Hepatocyte (in vitro differentiated cells): ENCODE results near the gene GCNT3. TPM values are rescaled to one million over a fixed set of nuclear protein-coding genes. Genes with fewer than 3 reads are reported as not detected.
A peak's percentile ranks its signal among the peaks of the same experiment; 100 is the strongest.

Source experiments
- DNase-seq: peaks from one replicate; pipeline ENCODE4 v3.0.0-alpha.2; 2016; ENCODE audit warnings: low spot score
- H2AFZ ChIP-seq: fragments of 200-600 bp; sonication (generic); 2 replicates; pipeline ENCODE4 v1.6.0; 2016; ENCODE audit warnings: antibody characterized with exemption, mild to moderate bottlenecking
- H3K27ac ChIP-seq: fragments of 200-600 bp; sonication (generic); 2 replicates; pipeline ENCODE4 v1.5.1; 2016; ENCODE audit warnings: mild to moderate bottlenecking
- H3K27me3 ChIP-seq: fragments of 200-600 bp; sonication (generic); 2 replicates; pipeline ENCODE4 v1.6.1; 2016
- H3K36me3 ChIP-seq: fragments of 200-600 bp; sonication (generic); replicated peaks from 2 replicates; pipeline ENCODE4 v1.5.1; 2016; ENCODE audit warnings: low read depth; ENCODE audit not compliant: insufficient read depth
- H3K4me1 ChIP-seq: fragments of 200-600 bp; sonication (generic); 2 replicates; pipeline ENCODE4 v1.5.1; 2016; ENCODE audit warnings: mild to moderate bottlenecking, moderate library complexity; ENCODE audit not compliant: insufficient read depth
- H3K4me2 ChIP-seq: fragments of 200-600 bp; sonication (generic); 2 replicates; pipeline ENCODE4 v1.6.0; 2016
- H3K4me3 ChIP-seq: fragments of 200-600 bp; sonication (generic); 2 replicates; pipeline ENCODE4 v1.5.1; 2016; ENCODE audit warnings: mild to moderate bottlenecking
- H3K79me2 ChIP-seq: fragments of 200-600 bp; sonication (generic); 2 replicates; pipeline ENCODE4 v1.6.0; 2017; ENCODE audit warnings: mild to moderate bottlenecking
- H3K9me2 ChIP-seq: fragments of 200-600 bp; sonication (generic); replicated peaks from 2 replicates; pipeline ENCODE4 v1.6.0; 2017; ENCODE audit warnings: mild to moderate bottlenecking; ENCODE audit not compliant: insufficient read depth
- H3K9me3 ChIP-seq: fragments of 200-600 bp; sonication (generic); 2 replicates; pipeline ENCODE4 v1.5.1; 2016; ENCODE audit warnings: low read depth, mild to moderate bottlenecking
- H4K20me1 ChIP-seq: fragments of 200-600 bp; sonication (generic); 2 replicates; pipeline ENCODE4 v1.6.0; 2016; ENCODE audit warnings: mild to moderate bottlenecking; ENCODE audit not compliant: insufficient read depth, poor library complexity, severe bottlenecking
- EZH2 ChIP-seq: fragments of 200-600 bp; sonication (generic); IDR thresholded peaks from 2 replicates; pipeline ENCODE4 v1.6.1; 2016; ENCODE audit warnings: antibody characterized with exemption, mild to moderate bottlenecking, borderline replicate concordance
- EZH2phosphoT487 ChIP-seq: fragments of 200-600 bp; sonication (generic); IDR thresholded peaks from one replicate; pipeline ENCODE4 v1.6.1; 2018; ENCODE audit warnings: antibody characterized with exemption, mild to moderate bottlenecking, low read depth, moderate library complexity; ENCODE audit not compliant: unreplicated experiment, severe bottlenecking
- WGBS: methylation state at CpG from one replicate; pipeline ENCODE4 v1.1.6; 2016; ENCODE audit warnings: low lambda C conversion rate; ENCODE audit errors: missing lambda C conversion rate; 5-methylcytosine and 5-hydroxymethylcytosine counted together
- polyA plus RNA-seq: library from polyadenylated mRNA; unstranded; fragments of >200 nt; fragmentation: Nextera tagmentation; extraction: Ambion mirVana; gene quantifications from 2 replicates; pipeline ENCODE4 v1.2.1, GENCODE V29; 2016
- total RNA-seq: library from RNA; depleted of rRNA; stranded (reverse); fragments of >200 nt; gene quantifications from 2 replicates; pipeline ENCODE4 v1.2.3, GENCODE V29; 2014
- TF ChIP-seq, protein P1 (sequence below): fragments of 200-600 bp; sonication (generic); IDR thresholded peaks from 2 replicates; pipeline ENCODE4 v1.5.1; 2016; ENCODE audit warnings: antibody characterized with exemption, mild to moderate bottlenecking; ENCODE audit not compliant: poor library complexity

GCNT3 gene, protein sequence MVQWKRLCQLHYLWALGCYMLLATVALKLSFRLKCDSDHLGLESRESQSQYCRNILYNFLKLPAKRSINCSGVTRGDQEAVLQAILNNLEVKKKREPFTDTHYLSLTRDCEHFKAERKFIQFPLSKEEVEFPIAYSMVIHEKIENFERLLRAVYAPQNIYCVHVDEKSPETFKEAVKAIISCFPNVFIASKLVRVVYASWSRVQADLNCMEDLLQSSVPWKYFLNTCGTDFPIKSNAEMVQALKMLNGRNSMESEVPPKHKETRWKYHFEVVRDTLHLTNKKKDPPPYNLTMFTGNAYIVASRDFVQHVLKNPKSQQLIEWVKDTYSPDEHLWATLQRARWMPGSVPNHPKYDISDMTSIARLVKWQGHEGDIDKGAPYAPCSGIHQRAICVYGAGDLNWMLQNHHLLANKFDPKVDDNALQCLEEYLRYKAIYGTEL
- total RNA-seq (17.5 and 21.6 TPM in 2 replicates), polyA plus RNA-seq (14.6 and 19.9 TPM in 2 replicates)

DNA sequence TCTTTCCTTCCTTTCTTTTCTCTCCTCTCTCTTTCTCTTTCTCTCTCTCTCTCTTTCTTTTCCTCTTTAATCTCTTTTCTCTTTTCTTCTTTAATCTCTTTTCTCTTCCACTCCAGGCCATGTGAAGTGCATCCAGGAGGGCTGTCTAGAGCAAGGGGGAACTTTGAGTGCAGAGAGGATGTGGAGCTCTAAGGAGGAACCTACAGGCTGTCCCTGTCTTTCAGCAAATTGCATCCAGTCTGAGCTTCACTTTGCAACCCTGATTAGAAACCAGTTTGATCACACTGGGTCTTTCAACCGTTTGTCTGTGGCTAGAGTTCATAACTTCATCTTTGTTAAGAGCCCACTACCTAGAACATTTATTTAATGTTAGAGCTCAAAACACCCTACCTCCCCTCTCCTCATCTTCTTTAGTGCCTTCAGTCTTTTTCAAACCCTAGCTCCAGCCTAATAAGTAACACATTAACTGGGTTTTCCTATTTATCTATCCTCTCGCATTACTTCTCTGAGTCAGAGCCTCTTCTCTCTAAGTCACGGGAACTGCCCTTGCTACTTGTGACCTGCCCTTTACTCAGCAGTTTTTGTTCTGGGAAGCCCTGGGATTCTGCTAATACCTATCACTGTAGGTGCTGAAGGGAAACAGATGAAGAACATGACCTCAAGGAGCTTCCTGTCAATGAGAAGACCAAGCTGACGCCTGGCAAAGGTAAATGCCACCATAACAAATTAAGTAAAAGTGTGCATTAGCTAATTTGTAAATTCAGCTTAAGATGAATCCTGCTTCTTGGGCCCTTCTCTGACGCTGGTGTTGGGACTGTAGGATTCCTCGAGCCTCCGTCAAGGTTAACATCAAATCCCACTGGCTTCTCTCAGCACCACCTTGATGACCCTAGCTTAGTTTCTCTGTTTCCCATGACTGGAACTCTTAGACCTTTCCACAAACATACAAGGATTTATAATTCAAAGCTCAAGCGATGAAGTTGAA, at the start of gene GCNT3:
GCNT3 (plus strand) TSS at position 508 of the 985 bp plus-strand sequence. CDS start 6,456 bp downstream, outside the sequence.
- Histone ChIP-seq H3K4me2 (peak within 1 kb of the TSS; percentile 61), H3K79me2 (peaks cover 4% of the 10 kb centered on the region), H2AFZ (no peak within 1 kb of the TSS), H4K20me1 (no peaks in the 10 kb centered on the region), H3K4me3 (no peak within 1 kb of the TSS), H3K27ac (peak within 1 kb of the TSS; percentile 95), H3K9me2 (no peaks in the 10 kb centered on the region), H3K36me3 (no peaks in the 10 kb centered on the region), H3K9me3 (no peaks in the 10 kb centered on the region), H3K27me3 (no peaks in the 10 kb centered on the region), H3K4me1 (no peaks in the 10 kb centered on the region)
- TF ChIP-seq, protein P1, sequence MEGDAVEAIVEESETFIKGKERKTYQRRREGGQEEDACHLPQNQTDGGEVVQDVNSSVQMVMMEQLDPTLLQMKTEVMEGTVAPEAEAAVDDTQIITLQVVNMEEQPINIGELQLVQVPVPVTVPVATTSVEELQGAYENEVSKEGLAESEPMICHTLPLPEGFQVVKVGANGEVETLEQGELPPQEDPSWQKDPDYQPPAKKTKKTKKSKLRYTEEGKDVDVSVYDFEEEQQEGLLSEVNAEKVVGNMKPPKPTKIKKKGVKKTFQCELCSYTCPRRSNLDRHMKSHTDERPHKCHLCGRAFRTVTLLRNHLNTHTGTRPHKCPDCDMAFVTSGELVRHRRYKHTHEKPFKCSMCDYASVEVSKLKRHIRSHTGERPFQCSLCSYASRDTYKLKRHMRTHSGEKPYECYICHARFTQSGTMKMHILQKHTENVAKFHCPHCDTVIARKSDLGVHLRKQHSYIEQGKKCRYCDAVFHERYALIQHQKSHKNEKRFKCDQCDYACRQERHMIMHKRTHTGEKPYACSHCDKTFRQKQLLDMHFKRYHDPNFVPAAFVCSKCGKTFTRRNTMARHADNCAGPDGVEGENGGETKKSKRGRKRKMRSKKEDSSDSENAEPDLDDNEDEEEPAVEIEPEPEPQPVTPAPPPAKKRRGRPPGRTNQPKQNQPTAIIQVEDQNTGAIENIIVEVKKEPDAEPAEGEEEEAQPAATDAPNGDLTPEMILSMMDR, result no peak
- no peak for TF ChIP-seq EZH2phosphoT487
- TF ChIP-seq EZH2, result no peak
- peak; percentile 80 for DNase-seq
- 67% methylated on average over 8 of the region's 8 CpGs for WGBS

DNA sequence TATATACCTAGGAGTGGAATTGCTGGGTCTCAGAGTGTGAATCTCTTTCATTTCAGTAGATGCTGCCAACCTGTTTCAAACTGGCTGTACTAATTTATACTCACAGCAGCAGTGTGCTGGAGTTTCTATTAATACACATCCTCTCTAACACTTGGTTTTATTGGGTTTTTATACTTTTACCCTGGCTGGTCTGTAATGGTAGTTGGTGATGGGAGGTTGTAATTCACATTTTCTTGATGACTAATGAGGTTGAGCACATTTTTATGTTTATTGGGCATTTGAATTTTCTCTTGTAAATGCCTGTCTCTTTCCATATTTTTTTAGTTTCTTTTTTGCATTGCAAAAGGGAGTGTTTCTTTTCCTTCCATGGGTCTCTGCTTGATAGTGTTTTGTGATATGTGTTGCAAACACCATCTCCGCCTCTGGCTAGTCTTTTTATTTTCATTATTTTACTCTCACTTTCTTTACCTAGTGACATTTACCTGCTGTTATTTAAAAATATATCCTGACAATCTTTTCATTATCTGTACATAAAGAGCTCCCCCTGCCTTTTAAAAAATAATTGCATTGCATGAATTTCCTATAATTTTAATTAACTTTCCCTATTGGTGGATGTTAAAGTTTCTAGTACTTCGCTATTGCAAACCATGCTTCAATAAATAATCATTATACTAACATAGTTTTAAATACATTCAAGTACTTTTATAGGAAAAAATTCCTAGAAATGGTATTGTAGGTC, 49.0 kb upstream of the GCNT3 start:
- Histone ChIP-seq H3K4me1 (no peaks in the 10 kb centered on the region), H2AFZ (no peak overlapping the region), H3K27ac (no peak overlapping the region), H3K27me3 (no peaks in the 10 kb centered on the region), H3K4me3 (no peak overlapping the region), H3K36me3 (no peaks in the 10 kb centered on the region), H3K9me2 (no peaks in the 10 kb centered on the region), H3K79me2 (no peaks in the 10 kb centered on the region), H3K4me2 (no peak overlapping the region), H4K20me1 (no peaks in the 10 kb centered on the region), H3K9me3 (no peaks in the 10 kb centered on the region)
- TF ChIP-seq EZH2, result no peak
- no peak for TF ChIP-seq EZH2phosphoT487
- TF ChIP-seq, protein P1, result no peak
- WGBS, result 96% methylated on average over 2 of the region's 2 CpGs
- DNase-seq, result no peak

DNA sequence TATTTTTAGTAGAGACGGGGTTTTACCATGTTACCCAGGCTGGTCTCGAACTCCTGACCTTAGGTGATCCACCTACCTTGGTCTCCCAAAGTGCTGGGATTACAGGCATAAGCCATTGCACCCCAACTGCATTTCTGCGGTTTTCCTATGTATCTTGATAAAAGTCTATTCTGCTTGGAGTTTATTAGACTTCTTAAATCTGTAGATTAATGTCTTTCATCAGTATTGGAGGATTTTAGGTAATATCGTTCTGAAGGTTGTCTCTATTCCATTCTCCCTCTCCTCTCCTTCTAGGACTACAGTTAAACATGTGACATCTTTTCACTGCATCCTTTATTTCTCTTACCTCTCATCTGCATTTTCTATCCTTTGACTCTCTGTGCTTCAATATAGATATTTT, 46.3 kb upstream of the GCNT3 start:
- Histone ChIP-seq H2AFZ (no peak overlapping the region), H3K4me2 (no peak overlapping the region), H4K20me1 (no peaks in the 10 kb centered on the region), H3K36me3 (no peaks in the 10 kb centered on the region), H3K9me3 (no peaks in the 10 kb centered on the region), H3K27ac (no peak overlapping the region), H3K9me2 (no peaks in the 10 kb centered on the region), H3K27me3 (no peaks in the 10 kb centered on the region), H3K4me1 (no peaks in the 10 kb centered on the region), H3K79me2 (no peaks in the 10 kb centered on the region), H3K4me3 (no peak overlapping the region)
- 83% methylated on average over 4 of the region's 4 CpGs for WGBS
- TF ChIP-seq, protein P1, result no peak
- DNase-seq, result no peak
